Gastrocnemius medialis (tissue), 4 donors: ENCODE data around the gene RRAGC. TPM values are rescaled to one million over a fixed set of nuclear protein-coding genes. Genes with fewer than 3 reads are reported as not detected.
"Not testable (repeated sequence)": the region's sequence is repeated elsewhere in the genome, so short reads cannot be mapped to it uniquely, and the experiment has no call there.

Experiments used
- ATAC-seq, 2 donors: fragments of 150-250 bp; one replicate each; pipeline ENCODE4 v1.9.1; 2016
- DNase-seq, 2 donors: peaks; one replicate each; pipeline ENCODE4 v3.0.0-alpha.2; 2019
- H3K27ac ChIP-seq, 4 donors: fragments of 200-600 bp; sonication (generic); 1 replicate in 1 of 4; 2 replicates in 3 of 4; pipeline ENCODE4 v1.5.1; 2016 to 2018; ENCODE audit warnings: mild to moderate bottlenecking in 2 of 4, moderate library complexity in 1 of 4
- H3K27me3 ChIP-seq, 3 donors: fragments of 200-600 bp; sonication (generic) in 2 of 3; 1 replicate in 1 of 3; 2 replicates in 2 of 3; pipeline versions ENCODE4 v1.5.1 to v1.6.0; 2016 to 2019; ENCODE audit warnings: mild to moderate bottlenecking in 1 of 3, moderate library complexity in 1 of 3
- H3K36me3 ChIP-seq, 2 donors: fragments of 200-600 bp; sonication (generic) in 1 of 2; one replicate each; pipeline ENCODE4 v1.5.1; 2017 to 2018
- H3K4me1 ChIP-seq, 2 donors: fragments of 200-600 bp; sonication (generic) in 1 of 2; one replicate each; pipeline ENCODE4 v1.5.1; 2016 to 2017; ENCODE audit warnings: mild to moderate bottlenecking in 2 of 2
- H3K4me3 ChIP-seq, 4 donors: fragments of 200-600 bp; sonication (generic) in 3 of 4; 1 replicate in 1 of 4; 2 replicates in 3 of 4; pipeline ENCODE4 v1.5.1; 2016 to 2019; ENCODE audit warnings: mild to moderate bottlenecking in 2 of 4
- H3K9me3 ChIP-seq, 3 donors: fragments of 200-600 bp; sonication (generic) in 2 of 3; 1 replicate in 1 of 3; 2 replicates in 2 of 3; pipeline ENCODE4 v1.5.1; 2016 to 2019
- POLR2A ChIP-seq, 2 donors: fragments of 450-650 bp; IDR thresholded peaks; one replicate each; pipeline ENCODE4 v1.6.1; 2017; ENCODE audit warnings: antibody characterized with exemption in 2 of 2, mild to moderate bottlenecking in 2 of 2, moderate library complexity in 2 of 2
- in situ Hi-C, 4 donors: fragments of 200-750 bp; cut with MboI; loops; one replicate each; pipeline versions ENCODE4 v1.15.0 to v1.8.0; 2017; ENCODE audit warnings: low sequenced_read_pairs in 4 of 4
- intact Hi-C: fragments of 100-400 bp; cut with DNase I; formaldehyde crosslinking; loops from one replicate; pipeline ENCODE4 v1.15.1; 2023; ENCODE audit warnings: low total_unique reads
- total RNA-seq, 4 donors: library from RNA; depleted of rRNA; stranded (reverse); fragments of >200 nt; gene quantifications; one replicate each; pipeline versions ENCODE4 v1.1.0 to v1.2.3, GENCODE V29; 2016
- TF ChIP-seq, protein P1 (sequence below), 5 experiments: fragments of 450-650 bp in 3 of 5; fragments of 200-600 bp in 2 of 5; sonication (generic) in 2 of 5; IDR thresholded peaks in 4 of 5; conservative IDR thresholded peaks in 1 of 5; 1 replicate in 4 of 5; 2 replicates in 1 of 5; pipeline ENCODE4 v1.5.1; 2016 to 2019; ENCODE audit warnings: antibody characterized with exemption in 5 of 5, mild to moderate bottlenecking in 3 of 5, moderate library complexity in 3 of 5

The RRAGC gene
- total RNA-seq, 4 donors from 2014 or later, result 8.0 to 15.5 (median 11.2) TPM

DNA sequence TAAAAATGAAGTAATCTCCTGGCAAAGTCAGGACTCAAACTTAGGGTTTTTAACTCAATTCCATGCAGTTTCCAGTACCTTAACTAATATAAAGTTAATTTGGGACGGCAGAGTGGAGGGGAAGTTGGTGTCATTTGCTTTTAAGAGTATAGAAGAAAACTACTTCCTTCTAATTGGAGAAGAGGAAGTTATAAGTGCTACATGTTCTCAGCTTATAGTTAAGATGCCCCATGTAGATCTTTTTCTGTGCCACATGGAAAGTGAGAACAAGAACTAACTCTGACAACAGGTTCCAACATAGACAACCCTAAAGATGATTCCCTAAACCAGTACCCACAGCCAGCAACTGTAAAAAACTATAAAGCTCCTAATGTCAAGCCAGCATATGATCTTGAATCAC lies 11.5 kb downstream of the RRAGC start:
- peaks cover 0 to 86% of the 10 kb centered on the region in 2 donors for H3K36me3 ChIP-seq
- no peak overlapping the region for H3K4me3 ChIP-seq
- H3K9me3 ChIP-seq, result no peaks in the 10 kb centered on the region
- H3K4me1 ChIP-seq, result no peaks in the 10 kb centered on the region
- in situ Hi-C loops (loop anchor here in 1 of 4 donors (25.0 kb wide), 2 partner anchors 786 to 1236 kb away; no protein-coding TSS in a partner anchor), intact Hi-C loops (no loop called here)
- no peaks in the 10 kb centered on the region for H3K27me3 ChIP-seq
- TF ChIP-seq POLR2A (IDR thresholded peaks at IDR 0.05), result no peak
- TF ChIP-seq, protein P1, sequence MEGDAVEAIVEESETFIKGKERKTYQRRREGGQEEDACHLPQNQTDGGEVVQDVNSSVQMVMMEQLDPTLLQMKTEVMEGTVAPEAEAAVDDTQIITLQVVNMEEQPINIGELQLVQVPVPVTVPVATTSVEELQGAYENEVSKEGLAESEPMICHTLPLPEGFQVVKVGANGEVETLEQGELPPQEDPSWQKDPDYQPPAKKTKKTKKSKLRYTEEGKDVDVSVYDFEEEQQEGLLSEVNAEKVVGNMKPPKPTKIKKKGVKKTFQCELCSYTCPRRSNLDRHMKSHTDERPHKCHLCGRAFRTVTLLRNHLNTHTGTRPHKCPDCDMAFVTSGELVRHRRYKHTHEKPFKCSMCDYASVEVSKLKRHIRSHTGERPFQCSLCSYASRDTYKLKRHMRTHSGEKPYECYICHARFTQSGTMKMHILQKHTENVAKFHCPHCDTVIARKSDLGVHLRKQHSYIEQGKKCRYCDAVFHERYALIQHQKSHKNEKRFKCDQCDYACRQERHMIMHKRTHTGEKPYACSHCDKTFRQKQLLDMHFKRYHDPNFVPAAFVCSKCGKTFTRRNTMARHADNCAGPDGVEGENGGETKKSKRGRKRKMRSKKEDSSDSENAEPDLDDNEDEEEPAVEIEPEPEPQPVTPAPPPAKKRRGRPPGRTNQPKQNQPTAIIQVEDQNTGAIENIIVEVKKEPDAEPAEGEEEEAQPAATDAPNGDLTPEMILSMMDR (IDR thresholded peaks at IDR 0.05 in 4 of 5, conservative IDR thresholded peaks at IDR 0.05 in 1 of 5), result no peak
- DNase-seq, result no peak
- H3K27ac ChIP-seq, result no peak overlapping the region
- no peak for ATAC-seq

DNA sequence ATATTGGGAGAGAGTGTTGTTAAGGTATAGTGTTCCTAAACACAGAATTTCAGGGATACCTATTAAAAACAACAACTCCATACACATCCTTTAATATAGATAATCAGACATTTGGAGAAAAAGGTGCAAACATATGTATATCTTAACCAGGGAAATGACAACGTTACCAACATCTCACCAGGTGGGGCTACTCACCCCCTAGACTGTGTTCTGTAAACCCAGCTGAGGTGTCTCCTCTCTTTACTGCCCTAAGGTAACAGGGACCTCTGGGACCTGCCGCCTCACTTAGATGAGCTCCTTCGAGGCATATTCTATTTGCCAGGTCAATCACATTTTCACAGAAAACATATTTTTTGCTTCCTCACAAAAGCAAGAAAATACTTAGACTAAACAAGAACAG lies 13.4 kb downstream of the RRAGC start:
- Histone ChIP-seq H3K4me1 (no peaks in the 10 kb centered on the region), H3K36me3 (peaks cover 0 to 89% of the 10 kb centered on the region in 2 donors), H3K27me3 (no peaks in the 10 kb centered on the region), H3K9me3 (no peaks in the 10 kb centered on the region), H3K4me3 (no peak overlapping the region), H3K27ac (no peak overlapping the region)
- ATAC-seq (no peak), DNase-seq (no peak)
- intact Hi-C loops (no loop called here), in situ Hi-C loops (loop anchor here in 1 of 4 donors (25.0 kb wide), 2 partner anchors 784 to 1234 kb away; no protein-coding TSS in a partner anchor)
- no peak for TF ChIP-seq POLR2A (IDR thresholded peaks at IDR 0.05)
- TF ChIP-seq, protein P1 (IDR thresholded peaks at IDR 0.05 in 4 of 5, conservative IDR thresholded peaks at IDR 0.05 in 1 of 5), result no peak

DNA sequence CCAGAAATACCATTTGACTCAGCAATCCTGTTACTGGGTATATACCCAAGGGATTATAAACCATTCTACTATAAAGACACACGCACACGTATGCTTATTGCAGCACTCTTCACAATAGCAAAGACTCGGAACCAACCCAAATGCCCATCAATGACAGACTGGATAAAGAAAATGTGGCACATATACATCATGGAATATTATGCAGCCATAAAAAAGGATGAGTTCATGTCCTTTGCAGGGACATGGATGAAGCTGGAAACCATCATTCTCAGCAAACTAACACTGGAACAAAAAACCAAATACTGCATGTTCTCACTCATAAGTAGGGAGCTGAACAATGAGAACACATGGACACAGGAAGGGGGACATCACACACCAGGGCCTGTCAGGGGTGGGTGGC lies 14.5 kb downstream of the RRAGC start:
- H3K27me3 ChIP-seq, DNase-seq, H3K4me1 ChIP-seq, ATAC-seq, H3K27ac ChIP-seq, intact Hi-C loops, H3K4me3 ChIP-seq, H3K9me3 ChIP-seq: not testable (repeated sequence)
- in situ Hi-C loops, result loop anchor here in 1 of 4 donors (25.0 kb wide), 2 partner anchors 783 to 1233 kb away; no protein-coding TSS in a partner anchor
- H3K36me3 ChIP-seq, result peaks cover 0 to 79% of the 10 kb centered on the region in 2 donors

DNA sequence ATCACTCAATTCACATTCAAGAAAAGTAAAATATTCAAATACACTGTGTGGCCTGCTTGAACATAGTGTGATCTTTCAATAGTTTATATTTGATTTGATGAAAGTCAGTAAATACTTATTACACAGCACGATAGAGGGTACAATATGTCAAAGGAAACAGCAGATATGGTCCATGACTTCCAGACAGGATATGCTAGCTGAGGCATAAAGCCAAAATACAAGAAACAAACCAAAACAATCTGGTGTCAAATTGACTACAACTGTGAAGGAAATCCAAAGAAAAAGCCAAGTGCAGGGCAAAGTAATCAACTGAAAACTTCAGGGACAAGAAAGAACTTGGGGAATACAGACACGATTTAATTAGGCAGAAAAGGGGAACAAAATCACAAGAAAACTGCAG lies 19.3 kb downstream of the RRAGC start:
- in situ Hi-C loops (loop anchor here in 1 of 4 donors (25.0 kb wide), 2 partner anchors 778 to 1228 kb away; no protein-coding TSS in a partner anchor), intact Hi-C loops (no loop called here)
- Histone ChIP-seq H3K4me1 (peaks cover 0 to 3% of the 10 kb centered on the region in 2 donors), H3K4me3 (no peak overlapping the region), H3K9me3 (no peaks in the 10 kb centered on the region), H3K27ac (no peak overlapping the region), H3K36me3 (peaks cover 2 to 57% of the 10 kb centered on the region in 2 donors), H3K27me3 (no peaks in the 10 kb centered on the region)
- no peak for DNase-seq
- ATAC-seq, result no peak
- TF ChIP-seq, protein P1 (IDR thresholded peaks at IDR 0.05 in 4 of 5, conservative IDR thresholded peaks at IDR 0.05 in 1 of 5), result no peak
- TF ChIP-seq POLR2A (IDR thresholded peaks at IDR 0.05), result no peak

GRCh38 chr1:38839363-38839762 lies 20.2 kb downstream of the RRAGC start:
- H3K36me3 ChIP-seq, result peaks cover 2 to 47% of the 10 kb centered on the region in 2 donors
- TF ChIP-seq POLR2A (IDR thresholded peaks at IDR 0.05), result no peak
- TF ChIP-seq, protein P1 (IDR thresholded peaks at IDR 0.05 in 4 of 5, conservative IDR thresholded peaks at IDR 0.05 in 1 of 5), result no peak
- DNase-seq (no peak), ATAC-seq (no peak)
- no peak overlapping the region for H3K27ac ChIP-seq
- no peaks in the 10 kb centered on the region for H3K27me3 ChIP-seq
- in situ Hi-C loops, result loop anchor here in 1 of 4 donors (25.0 kb wide), 2 partner anchors 777 to 1227 kb away; no protein-coding TSS in a partner anchor
- peaks cover 0 to 3% of the 10 kb centered on the region in 2 donors for H3K4me1 ChIP-seq
- intact Hi-C loops, result no loop called here
- H3K4me3 ChIP-seq, result no peak overlapping the region
- H3K9me3 ChIP-seq, result no peaks in the 10 kb centered on the region

- H3K27ac ChIP-seq, intact Hi-C loops, H3K4me3 ChIP-seq, H3K4me1 ChIP-seq, DNase-seq, H3K27me3 ChIP-seq, ATAC-seq, H3K9me3 ChIP-seq: not testable (repeated sequence)
- in situ Hi-C loops, result loop anchor here in 1 of 4 donors (25.0 kb wide), 2 partner anchors 774 to 1224 kb away; no protein-coding TSS in a partner anchor
- H3K36me3 ChIP-seq, result peaks cover 2 to 20% of the 10 kb centered on the region in 2 donors
Observed at GRCh38 chr1:38836316-38836715, 23.3 kb downstream of the RRAGC start.
